Right atrium auricular region (tissue), 2 donors: Measurements from ENCODE around the gene UNK. TPM values are rescaled to one million over a fixed set of nuclear protein-coding genes. Genes with fewer than 3 reads are reported as not detected.

Experiments
- DNase-seq: peaks from one replicate; pipeline ENCODE4 v3.0.0-alpha.2; 2019; ENCODE audit warnings: low spot score
- H3K27ac ChIP-seq, 2 donors: fragments of 200-600 bp; sonication (generic); 1 replicate in 1 of 2; 2 replicates in 1 of 2; pipeline ENCODE4 v1.5.1; 2016 to 2019
- H3K27me3 ChIP-seq, 2 donors: fragments of 200-600 bp; sonication (generic); one replicate each; pipeline versions ENCODE4 v1.5.1 to v1.6.0; 2017 to 2019
- H3K36me3 ChIP-seq: fragments of 200-600 bp; sonication (generic); one replicate; pipeline ENCODE4 v1.5.1; 2016
- H3K4me1 ChIP-seq, 2 donors: fragments of 200-600 bp; sonication (generic); one replicate each; pipeline versions ENCODE4 v1.5.1 to v1.6.0; 2017 to 2019
- H3K4me3 ChIP-seq, 2 donors: fragments of 200-600 bp; sonication (generic); 1 replicate in 1 of 2; 2 replicates in 1 of 2; pipeline ENCODE4 v1.5.1; 2017 to 2019; ENCODE audit warnings: mild to moderate bottlenecking in 1 of 2, moderate library complexity in 1 of 2
- H3K9me3 ChIP-seq, 2 donors: fragments of 200-600 bp; sonication (generic); one replicate each; pipeline ENCODE4 v1.5.1; 2019
- CTCF ChIP-seq, 2 donors: fragments of 200-600 bp; sonication (generic); IDR thresholded peaks; one replicate each; pipeline ENCODE4 v1.5.1; 2019; ENCODE audit warnings: antibody characterized with exemption in 2 of 2
- total RNA-seq, 2 donors: library from RNA; depleted of rRNA; stranded (reverse); fragments of >200 nt; gene quantifications; one replicate each; pipeline ENCODE4 v1.1.0, GENCODE V29; 2016

Gene UNK
- total RNA-seq, 2 donors from 2014 or later, result 18.8 to 25.3 TPM

- DNase-seq, result no peak
- Histone ChIP-seq H3K9me3 (no peaks in the 10 kb centered on the region), H3K36me3 (peaks cover 98% of the 10 kb centered on the region), H3K4me3 (no peak overlapping the region), H3K27me3 (no peaks in the 10 kb centered on the region), H3K4me1 (peaks cover 0 to 10% of the 10 kb centered on the region in 2 donors), H3K27ac (no peak overlapping the region)
- no peak for TF ChIP-seq CTCF (IDR thresholded peaks at IDR 0.05)
Measured at GRCh38 chr17:75817571-75817970, 33.0 kb downstream of the UNK start.

GRCh38 chr17:75818326-75818885, 33.8 kb downstream of the UNK start:
- H3K36me3 ChIP-seq, result peaks cover 98% of the 10 kb centered on the region
- no peak for DNase-seq
- H3K9me3 ChIP-seq, result no peaks in the 10 kb centered on the region
- H3K27me3 ChIP-seq, result no peaks in the 10 kb centered on the region
- TF ChIP-seq CTCF (IDR thresholded peaks at IDR 0.05), result no peak
- H3K4me1 ChIP-seq, result peaks cover 0 to 10% of the 10 kb centered on the region in 2 donors
- H3K27ac ChIP-seq, result no peak overlapping the region
- no peak overlapping the region for H3K4me3 ChIP-seq

GRCh38 chr17:75819116-75819515, 34.5 kb downstream of the UNK start:
- no peak for TF ChIP-seq CTCF (IDR thresholded peaks at IDR 0.05)
- peaks cover 0 to 10% of the 10 kb centered on the region in 2 donors for H3K4me1 ChIP-seq
- H3K27ac ChIP-seq, result no peak overlapping the region
- DNase-seq, result no peak
- H3K27me3 ChIP-seq, result no peaks in the 10 kb centered on the region
- no peaks in the 10 kb centered on the region for H3K9me3 ChIP-seq
- no peak overlapping the region for H3K4me3 ChIP-seq
- peaks cover 98% of the 10 kb centered on the region for H3K36me3 ChIP-seq

GRCh38 chr17:75819678-75820077, 35.1 kb downstream of the UNK start:
- Histone ChIP-seq H3K27me3 (no peaks in the 10 kb centered on the region), H3K27ac (no peak overlapping the region), H3K9me3 (no peaks in the 10 kb centered on the region), H3K4me1 (peaks cover 0 to 13% of the 10 kb centered on the region in 2 donors), H3K36me3 (peaks cover 98% of the 10 kb centered on the region), H3K4me3 (no peak overlapping the region)
- no peak for DNase-seq
- TF ChIP-seq CTCF (IDR thresholded peaks at IDR 0.05), result no peak

GRCh38 chr17:75820094-75821080, 35.8 kb downstream of the UNK start:
- H3K36me3 ChIP-seq, result peaks cover 92% of the 10 kb centered on the region
- no peak overlapping the region for H3K4me3 ChIP-seq
- no peaks in the 10 kb centered on the region for H3K9me3 ChIP-seq
- DNase-seq, result no peak
- TF ChIP-seq CTCF (IDR thresholded peaks at IDR 0.05), result no peak
- no peaks in the 10 kb centered on the region for H3K27me3 ChIP-seq
- peaks cover 0 to 17% of the 10 kb centered on the region in 2 donors for H3K4me1 ChIP-seq
- no peak overlapping the region for H3K27ac ChIP-seq
